GM18870 (cell line): Measurements from ENCODE around the gene CD160.
"Not testable (repeated sequence)": the region's sequence is repeated elsewhere in the genome, so short reads cannot be mapped to it uniquely, and the experiment has no call there.

Source experiments
- ATAC-seq: cut with Tn5 transposase; IDR thresholded peaks from one replicate; pipeline ENCODE4 v1.9.1; 2021; ENCODE audit warnings: moderate library complexity; ENCODE audit not compliant: unreplicated experiment

The CD160 gene

DNA sequence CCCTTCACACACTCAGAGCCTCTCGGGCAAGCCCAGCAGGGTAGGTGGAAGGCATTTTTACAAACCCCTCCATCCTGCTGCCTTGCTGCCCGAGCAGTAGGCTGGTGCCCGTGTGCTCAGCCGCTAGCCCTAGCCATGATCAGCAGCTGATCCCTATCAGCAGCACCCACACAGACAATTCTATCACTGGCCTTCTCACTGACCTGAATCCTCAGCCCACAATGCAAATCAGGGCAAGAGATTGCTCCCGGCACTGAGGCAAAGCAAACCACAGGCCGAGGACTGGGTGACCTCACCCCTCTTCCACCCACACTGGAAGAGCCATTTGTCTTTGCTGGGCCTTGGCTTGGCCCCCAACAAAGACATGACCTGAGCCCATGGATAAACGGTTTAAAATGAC lies 11.2 kb upstream of the CD160 start:
- ATAC-seq = no peak

DNA sequence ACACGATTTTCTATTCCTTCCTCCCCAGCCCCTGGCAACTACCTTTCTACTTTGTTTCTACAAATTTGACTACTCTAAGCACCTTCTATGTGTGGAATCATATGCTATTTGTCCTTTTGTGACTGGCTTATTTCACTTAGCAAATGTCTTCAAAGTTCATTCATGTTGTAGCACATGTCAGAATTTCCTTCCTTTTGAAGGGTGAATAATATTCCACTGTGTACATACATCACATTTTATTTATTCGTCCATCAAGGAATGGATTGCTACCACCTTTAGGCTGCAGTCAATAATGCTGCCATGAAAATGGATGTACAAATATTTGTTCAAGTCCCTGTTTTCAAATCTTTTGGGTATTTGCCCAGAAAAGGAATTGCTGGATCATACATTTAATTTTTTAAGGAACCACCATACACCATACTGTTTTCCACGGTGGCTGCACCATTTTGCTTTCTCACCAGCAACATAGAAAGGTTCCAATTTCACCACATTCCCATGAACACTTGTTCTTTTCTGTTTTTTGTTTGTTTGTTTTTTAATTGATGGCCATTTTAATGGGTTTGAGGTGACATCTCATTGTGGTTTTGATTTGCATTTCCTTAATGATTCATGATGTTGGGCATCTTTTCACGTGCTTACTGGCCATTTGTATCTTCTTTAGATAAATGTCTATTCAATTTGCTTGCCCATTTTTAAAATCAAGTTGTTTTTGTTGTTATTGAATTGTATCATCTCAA lies 8.8 kb upstream of the CD160 start:
- ATAC-seq = no peak

DNA sequence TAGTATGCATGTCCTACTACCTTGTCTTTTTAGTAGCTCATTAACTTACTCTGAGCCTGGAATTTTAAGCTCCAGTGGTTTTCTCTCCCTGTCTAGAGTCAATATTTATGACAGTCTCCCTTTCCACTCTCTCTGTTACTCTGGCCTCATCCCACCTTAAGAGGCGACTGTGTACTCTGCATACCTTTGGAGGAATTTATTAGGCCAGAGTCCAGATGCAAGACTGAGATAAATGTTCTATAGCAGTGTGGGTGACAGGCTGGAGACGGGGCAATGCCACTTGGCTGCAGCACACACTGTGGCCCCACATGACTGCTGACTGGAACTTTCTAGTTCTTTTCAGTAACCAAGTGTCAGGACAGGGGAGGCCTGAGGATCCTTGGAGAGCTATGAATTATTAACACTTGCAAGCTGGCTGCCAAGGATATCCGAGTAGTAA lies 8.1 kb upstream of the CD160 start:
- no peak for ATAC-seq

DNA sequence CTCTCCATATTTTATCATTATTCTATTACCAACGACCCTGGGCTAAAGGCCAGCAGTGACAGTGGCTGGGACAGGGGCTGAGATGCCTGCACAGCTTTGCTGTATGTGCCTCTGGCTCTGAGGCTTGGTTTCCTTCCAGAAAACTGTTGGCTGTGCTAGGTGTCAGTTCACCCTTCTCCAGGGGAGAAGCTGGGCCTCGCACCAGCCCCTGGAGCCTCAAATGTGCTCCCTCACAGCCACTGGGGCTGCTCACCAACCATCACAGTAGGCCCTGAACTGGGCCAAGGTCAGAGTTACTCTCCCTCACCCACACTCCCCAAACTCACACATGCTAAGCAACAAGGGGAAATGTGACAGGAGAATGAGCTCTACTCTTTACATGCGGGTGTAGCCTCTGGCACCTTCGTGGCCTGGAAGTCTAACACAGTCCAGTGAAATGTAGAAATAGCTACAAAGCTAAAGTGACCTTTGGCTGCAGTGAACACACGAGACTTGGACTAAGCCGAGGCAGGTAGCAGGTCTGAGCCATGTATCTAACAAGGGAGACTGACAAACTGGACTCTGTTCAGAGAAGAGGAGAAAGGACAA lies 4.7 kb upstream of the CD160 start:
- ATAC-seq = no peak

DNA sequence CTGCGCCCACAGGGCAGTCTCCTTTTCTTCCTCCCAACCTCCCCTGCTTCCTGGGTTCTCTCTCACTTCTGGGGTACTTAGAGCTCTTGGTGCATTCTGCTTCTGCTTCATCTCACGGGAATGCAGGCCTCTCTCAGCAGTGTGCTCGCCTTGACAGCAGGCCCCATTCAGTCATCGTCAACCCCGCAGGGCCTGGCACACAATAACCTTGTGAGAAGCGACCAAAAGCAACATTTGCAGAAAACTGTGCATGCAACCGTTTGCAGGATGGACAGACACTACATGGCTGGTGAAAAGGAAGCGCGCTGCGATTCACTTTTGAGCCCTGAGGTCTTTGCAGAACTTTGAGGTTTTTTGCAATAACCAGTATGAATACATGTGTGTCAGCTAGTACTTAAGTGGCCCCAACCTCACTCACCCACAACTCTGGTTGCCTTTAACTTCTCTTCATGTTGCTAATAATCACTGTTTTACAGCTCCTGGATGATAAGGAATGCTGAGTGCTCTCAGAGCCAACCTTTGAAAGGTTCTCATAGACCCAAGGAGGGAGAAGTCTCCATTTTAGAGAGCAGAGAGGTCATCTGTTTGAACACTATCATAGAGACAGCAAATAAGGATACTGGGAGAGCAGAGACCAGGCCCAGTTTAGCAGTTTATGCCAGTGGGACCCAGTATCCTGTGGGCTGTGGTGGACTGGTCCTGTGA lies 2.5 kb upstream of the CD160 start:
- no peak for ATAC-seq

DNA sequence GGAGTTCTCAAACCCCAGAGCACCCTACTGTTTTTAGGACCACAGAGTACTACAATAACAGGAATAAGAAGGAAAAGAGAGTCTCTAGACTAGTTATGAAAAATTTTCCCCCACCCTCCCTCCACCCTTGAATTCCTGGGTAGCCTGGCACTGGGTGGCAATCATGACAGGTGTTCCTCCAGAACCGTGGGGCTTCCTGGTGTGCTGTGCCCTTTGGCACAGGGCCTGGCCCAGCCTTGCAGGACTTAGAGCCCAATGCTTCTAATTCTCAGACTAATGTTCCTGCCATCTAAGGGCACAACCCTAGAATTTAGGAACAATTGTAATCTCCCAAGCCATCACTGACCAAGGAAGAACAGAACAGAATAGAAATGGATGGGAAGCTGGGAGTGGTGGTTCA lies 1.5 kb upstream of the CD160 start:
- no peak for ATAC-seq

DNA sequence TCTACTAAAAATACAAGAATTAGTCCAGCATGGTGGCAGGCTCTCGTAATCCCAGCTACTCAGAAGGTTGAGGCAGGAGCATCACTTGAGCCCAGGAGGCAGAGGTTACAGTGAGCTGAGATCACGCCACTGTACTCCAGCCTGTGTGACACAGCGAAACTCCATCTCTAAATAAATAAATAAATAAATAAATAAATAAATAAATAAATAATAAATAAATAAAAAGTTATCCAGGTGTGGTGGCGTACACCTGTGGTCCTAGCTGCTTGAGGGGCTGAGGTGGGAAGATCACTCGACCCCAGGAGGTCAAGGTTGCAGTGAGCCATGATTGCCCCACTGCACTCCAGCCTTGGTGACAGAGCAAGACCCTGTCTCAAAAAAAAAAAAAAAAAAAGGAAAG lies 834 bp upstream of the CD160 start:
- ATAC-seq = not testable (repeated sequence)

DNA sequence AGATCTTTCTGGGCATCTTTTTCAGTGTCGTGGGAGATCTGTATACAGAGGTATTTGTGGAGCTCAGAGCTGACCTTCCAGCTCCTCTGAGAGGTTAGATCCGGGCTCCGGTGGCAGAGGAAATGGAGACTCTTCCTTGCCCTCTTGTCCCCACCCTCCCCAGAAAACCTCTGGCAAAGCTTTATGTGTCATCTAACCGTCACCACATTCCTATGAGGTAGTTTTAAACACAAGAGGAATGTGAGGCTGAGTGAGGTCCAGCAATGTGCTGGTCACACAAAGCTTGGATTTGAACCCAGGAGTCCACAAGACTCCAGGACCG lies 1.2 kb downstream of the CD160 start:
- ATAC-seq = no peak

DNA sequence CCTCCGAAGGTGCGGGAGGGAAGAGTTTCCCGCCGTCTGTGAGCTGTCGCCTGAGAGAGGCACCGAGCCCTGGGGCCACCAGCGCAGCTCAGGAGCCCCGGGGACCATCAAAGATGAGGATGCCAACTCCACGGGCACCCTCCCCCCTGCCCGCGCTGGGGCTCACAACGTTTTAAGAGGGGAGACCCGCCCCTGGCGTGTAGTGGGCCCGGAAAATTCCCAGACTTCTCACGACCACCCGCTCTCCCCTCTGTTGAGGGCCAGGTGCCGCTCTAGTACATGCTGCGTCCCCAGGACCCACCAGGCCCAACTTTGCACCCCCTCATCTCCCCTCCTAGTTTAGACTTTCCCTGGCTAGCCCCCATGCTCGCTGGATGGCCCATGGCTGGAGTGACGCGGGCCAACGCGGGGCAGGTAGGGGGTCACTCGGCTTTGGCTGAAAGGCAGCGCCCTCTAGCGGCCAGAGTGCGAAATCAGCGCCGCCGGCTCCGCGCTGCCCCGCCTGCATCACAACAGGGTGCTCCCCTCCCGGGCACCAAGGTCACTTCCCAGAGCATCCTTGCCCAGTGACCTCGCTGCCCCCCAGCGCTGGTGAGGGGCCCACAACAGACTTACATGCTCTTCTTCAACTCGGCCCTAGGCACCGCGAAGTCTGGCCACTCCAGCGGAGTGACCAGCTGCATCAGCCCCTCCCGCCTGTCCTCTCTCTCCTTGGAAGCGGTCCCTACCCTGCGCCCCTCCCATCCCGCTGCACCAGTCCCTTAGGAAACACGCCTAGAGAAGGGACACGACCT lies 1.8 kb downstream of the CD160 start:
- no peak for ATAC-seq

DNA sequence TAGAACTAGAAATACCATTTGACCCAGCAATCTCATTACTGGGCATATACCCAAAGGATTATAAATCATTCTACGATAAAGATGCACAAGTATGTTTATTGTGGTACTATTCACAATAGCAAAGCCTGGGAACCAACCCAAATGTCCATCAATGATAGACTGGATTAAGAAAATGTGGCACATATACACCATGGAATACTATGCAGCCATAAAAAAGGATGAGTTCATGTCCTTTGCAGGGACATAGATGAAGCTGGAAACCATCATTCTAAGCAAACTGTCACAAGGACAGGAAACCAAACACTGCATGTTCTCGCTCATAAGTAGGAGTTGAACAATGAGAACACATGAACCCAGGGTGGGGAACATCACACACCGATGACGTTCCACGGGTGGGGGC lies 6.9 kb downstream of the CD160 start:
- ATAC-seq = not testable (repeated sequence)

DNA sequence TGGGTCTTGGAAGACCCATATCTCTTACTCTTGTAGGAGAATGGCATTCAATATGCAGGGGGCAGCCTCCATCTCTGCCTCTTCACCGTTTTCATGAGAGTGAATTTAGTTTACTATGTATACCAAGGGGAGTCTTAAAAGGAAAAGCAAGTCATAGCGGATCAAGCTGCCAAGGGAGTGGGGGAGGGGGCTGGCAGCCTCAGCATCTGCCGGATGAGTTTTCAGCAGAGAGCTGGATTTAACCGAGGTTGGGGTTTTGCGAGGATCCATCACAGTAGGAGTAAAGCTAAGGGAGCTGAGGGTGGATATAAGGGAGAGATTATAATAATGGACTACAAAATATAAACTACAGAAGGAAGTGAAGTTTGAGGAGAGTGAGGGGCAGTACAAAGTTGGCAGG lies 9.9 kb downstream of the CD160 start:
- no peak for ATAC-seq

DNA sequence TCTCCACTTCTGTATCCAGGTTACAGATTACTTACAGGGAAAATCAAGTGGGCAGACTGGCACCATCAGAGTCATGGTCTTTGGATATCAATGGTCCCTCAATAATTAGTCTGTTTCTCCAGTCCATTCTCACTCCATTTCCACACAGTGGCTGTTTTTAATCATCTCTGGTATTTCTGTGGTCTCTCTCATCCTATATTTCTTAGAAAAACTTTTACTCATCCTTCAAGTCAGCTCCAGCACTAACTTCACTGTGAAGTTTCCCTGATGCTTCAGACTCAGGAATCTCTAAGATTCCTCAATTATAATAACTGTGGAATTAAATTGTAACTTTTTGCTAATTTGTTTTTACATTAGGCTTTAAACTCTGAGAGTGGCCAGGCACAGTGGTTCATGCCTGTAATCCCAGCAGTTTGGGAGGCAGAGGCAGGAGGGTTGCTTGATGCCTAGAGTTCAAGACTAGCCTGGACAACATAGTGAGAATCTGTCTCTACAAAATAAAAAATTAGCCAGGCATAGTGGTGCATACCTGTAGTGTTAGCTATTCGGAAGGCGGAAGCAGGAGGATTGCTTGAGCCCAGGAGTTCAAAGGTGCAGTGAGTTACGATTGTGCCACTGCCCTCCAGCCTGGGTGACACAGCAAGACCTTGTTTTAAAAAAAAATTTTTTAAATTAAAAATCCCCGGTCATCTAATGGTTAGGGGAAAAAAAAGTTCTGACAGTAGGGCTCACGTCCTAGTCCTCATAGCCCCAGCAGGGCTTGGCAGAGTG lies 10.6 kb downstream of the CD160 start:
- ATAC-seq = no peak

DNA sequence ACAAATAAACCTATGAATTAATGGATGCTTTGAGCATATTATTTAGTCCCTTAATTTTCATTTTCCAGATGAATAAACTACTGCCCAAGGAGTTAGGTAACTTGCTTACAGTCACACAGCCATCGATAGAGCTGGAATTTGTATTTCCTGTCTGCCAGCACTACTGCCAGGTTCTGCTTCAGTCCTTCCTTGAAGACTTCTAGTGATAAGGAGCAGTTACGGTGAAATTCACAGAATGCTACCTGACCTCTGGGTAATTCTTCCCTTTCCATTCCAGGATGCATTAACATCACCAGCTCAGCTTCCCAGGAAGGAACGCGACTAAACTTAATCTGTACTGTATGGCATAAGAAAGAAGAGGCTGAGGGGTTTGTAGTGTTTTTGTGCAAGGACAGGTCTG lies 11.2 kb downstream of the CD160 start:
- no peak for ATAC-seq

DNA sequence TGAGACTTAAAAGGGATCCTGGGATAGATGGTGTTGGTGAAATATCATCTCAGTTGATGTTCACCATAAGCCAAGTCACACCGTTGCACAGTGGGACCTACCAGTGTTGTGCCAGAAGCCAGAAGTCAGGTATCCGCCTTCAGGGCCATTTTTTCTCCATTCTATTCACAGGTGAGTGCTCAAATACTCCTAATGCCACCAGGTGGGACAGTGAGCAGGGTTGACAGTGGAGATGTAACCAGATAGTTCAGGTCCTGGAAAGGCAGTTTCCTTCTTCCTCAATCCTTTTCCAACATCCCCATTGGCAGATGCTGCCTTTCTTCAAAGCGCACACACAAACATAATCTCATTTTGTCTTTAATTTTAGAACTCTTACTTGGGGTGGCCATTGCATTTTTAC lies 11.6 kb downstream of the CD160 start:
- no peak for ATAC-seq

DNA sequence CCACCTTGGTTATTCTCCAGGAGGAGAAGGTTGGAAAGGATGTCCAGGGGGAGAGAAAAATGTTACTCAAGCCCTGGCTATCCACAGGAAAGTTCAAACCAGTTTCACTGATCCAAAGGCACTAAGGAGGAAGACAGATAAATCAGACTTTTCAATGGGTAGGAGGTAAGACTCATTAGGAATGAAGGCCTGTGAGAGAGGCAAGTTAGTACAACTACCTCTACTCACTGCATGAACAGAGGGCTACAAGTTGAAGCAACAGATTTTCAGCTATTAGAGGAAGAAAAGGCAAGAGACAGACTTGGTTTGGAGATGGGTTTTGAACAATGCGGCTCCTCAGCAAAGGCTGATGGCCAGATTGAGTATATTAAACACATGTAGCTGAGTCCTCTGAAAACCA lies 16.9 kb downstream of the CD160 start:
- no peak for ATAC-seq

DNA sequence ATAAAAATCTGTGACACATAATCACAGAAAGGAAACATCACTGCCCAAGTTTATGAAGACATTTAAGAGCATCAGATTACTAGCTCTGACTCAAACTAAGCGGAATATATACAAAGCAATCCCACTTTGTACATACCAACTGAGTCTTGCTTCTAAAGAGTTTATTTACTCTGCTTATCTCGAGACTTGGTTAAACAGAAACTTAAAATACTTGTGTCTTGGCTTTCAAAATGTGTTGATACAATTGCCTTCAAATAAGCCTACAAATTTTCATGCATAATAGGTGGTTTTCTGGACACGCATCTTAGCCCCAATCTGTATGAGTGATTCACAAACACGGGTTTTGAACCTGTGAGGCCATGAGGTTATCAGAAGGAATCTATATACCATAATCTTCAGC lies 21.0 kb downstream of the CD160 start:
- no peak for ATAC-seq

DNA sequence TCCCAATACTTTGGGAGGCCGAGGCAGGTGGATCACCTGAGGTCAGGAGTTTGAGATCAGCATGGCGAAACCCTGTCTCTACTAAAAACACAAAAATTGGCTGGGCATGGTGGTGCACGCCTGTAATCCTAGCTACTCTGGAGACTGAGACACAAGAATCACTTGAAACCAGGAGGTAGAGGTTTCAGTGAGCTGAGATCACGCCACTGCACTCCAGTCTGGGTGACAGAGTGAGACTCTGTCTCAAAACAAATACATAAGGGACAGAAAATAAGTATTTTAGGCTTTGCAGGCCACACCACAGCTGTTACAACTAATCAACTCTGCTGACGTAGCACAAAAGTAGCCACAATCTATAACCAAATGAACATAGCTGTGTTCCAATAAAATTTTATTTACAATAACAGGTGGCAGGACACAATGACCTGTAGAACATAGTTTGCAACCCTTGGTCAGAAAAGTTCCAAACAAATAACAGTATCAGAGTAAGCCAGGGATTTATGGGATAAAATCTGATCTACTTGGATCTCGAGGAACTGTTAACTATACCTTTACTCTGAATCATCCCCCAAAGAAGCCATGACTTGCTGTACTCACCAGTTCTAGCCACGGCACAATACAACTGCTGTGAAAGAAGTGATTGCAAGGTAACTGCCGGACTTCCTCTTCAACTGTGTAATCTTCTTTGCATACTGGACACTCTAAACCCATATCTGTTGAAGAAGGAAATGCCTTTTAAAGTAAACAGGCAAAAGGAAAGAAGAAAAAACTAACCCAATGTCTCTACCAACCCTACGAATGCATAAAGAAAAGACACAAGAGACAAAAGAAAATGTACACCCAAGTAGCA lies 28.3 kb downstream of the CD160 start:
- ATAC-seq = no peak

DNA sequence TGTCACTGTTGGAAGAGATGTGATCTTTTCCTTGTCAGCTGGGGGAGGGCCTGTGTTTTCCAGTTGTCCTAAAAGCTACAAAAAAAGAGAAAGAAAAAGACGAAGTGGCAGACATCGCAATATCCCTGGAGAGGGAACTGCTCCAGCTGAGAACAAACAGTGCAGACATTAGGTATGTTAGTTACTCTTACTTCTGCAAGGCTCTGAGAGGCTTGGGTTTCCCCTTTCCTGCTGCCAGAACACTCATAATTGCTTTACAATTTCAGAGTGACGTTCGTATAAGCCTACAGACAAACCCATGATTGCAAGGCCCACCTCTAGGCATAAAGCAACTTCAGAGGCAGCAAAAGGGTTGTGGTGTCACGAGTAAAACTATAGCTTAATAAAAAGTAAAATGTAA lies 31.1 kb downstream of the CD160 start:
- ATAC-seq = no peak

DNA sequence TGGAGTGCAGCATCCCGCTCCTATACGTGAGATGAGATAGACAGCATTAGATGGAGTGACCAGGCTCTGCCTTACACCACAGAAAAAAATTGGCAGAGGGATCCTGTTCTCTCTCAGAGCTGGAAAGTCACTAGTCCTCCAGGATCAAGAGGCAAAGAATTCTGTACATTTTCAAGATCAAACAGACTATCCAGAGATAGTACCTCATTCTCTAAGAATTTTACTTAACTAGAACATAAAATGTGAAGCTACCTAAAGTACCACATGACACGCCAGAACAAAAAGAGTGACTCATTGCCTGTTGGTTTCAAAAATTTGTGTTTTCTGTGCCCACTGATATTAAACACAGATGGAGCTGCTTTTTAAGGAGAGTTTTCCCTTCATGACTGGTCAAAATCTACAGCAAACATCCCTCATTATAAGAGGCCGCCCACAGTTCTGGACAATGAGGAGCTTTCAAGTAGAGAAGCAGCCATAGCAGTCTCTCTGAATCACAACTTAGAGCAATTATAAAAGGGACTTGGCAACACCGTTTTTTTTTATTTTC lies 32.3 kb downstream of the CD160 start:
- no peak for ATAC-seq

DNA sequence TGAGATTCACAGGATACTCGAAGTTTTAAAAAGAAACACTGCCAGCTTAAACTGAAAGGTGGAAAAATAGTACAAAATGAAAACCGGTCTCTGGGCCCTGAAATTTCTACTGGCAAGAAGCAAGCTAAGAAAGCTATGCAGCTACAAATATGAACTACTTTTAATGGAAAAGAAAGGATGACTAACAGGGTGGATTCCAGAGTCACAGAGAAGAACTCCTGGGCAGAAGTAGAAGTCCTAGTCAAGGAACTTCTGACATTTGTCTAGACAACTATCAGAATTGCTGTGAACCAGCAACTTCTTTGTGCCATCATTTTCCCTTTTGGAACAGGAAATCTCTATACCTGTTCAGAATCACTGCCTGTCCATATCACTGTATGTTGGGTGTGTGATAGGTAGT lies 38.1 kb downstream of the CD160 start:
- ATAC-seq = no peak
